ENCODE data around the gene PBX3. TPM values are rescaled to one million over a fixed set of nuclear protein-coding genes. Genes with fewer than 3 reads are reported as not detected.

The PBX3 gene
- total RNA-seq, 2 experiments from 2014 or later = 25.3 to 30.8 TPM

DNA sequence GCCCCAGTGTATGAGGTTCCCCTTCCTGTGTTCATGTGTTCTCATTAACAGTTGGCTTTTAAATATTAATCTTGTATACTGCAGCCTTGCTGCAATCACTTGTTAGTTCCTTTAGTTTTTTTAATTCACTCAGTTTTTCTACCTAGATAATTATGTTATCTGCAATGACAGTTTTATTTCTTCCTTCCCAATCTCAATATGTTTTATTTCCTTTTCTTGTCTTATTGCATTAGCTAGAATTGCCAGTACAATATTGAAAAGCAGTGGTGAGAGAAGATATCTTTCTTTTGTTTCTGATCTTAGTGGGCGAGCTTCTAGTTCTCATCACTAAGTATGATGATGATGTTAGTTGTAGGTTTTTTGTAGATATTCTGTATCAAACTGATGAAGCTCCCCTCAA, 232.2 kb downstream of the PBX3 start:
- H3K36me3 Mint-ChIP-seq (ENCODE audit: low read depth) = no peaks in the 10 kb centered on the region

GRCh38 chr9:125982798-125983406, 235.7 kb downstream of the PBX3 start:
- no peak for DNase-seq

More for the DNA sequence above, 232.2 kb downstream of the PBX3 start:
- TF ChIP-seq, protein P1, sequence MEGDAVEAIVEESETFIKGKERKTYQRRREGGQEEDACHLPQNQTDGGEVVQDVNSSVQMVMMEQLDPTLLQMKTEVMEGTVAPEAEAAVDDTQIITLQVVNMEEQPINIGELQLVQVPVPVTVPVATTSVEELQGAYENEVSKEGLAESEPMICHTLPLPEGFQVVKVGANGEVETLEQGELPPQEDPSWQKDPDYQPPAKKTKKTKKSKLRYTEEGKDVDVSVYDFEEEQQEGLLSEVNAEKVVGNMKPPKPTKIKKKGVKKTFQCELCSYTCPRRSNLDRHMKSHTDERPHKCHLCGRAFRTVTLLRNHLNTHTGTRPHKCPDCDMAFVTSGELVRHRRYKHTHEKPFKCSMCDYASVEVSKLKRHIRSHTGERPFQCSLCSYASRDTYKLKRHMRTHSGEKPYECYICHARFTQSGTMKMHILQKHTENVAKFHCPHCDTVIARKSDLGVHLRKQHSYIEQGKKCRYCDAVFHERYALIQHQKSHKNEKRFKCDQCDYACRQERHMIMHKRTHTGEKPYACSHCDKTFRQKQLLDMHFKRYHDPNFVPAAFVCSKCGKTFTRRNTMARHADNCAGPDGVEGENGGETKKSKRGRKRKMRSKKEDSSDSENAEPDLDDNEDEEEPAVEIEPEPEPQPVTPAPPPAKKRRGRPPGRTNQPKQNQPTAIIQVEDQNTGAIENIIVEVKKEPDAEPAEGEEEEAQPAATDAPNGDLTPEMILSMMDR (IDR thresholded peaks at IDR 0.05) = no peak
- Histone ChIP-seq H3K9me3 (ENCODE audit: control insufficient read depth in 1 of 2, insufficient read depth in 1 of 2, low read length in 2 of 2) (peaks cover 9% of the 10 kb centered on the region in 2 experiments), H3K36me3 (ENCODE audit: insufficient read depth, low read length) (no peaks in the 10 kb centered on the region), H3K4me1 (ENCODE audit: insufficient read depth, low read length) (no peaks in the 10 kb centered on the region), H3K27ac (ENCODE audit: low read depth in 1 of 2, low read length in 2 of 2) (no peak overlapping the region), H3K27me3 (ENCODE audit: control insufficient read depth in 1 of 2, insufficient read depth in 2 of 2, low read length in 2 of 2) (peaks cover 4 to 7% of the 10 kb centered on the region in 2 experiments), H3K4me3 (ENCODE audit: low read length) (no peak overlapping the region)
- no peak overlapping the region for H3K27ac Mint-ChIP-seq
- H3K4me1 Mint-ChIP-seq (ENCODE audit: low read depth) = no peaks in the 10 kb centered on the region
- H3K4me3 Mint-ChIP-seq = no peak overlapping the region
- no peak for ATAC-seq (ENCODE audit: poor library complexity)
- CTCF ChIA-PET = no interaction called here
- intact Hi-C loops (cut with DNase I, micrococcal nuclease) = no loop called here
- POLR2A ChIA-PET = no interaction called here
- no peak for DNase-seq
- H3K27me3 Mint-ChIP-seq = peaks cover 21% of the 10 kb centered on the region
- peaks cover 15% of the 10 kb centered on the region for H3K9me3 Mint-ChIP-seq

GRCh38 chr9:125983681-125984080, 236.5 kb downstream of the PBX3 start:
- CTCF ChIA-PET = no interaction called here

More at GRCh38 chr9:125982798-125983406, 235.7 kb downstream of the PBX3 start:
- ChIA-PET POLR2A (no interaction called here), CTCF (no interaction called here)
- H3K27ac Mint-ChIP-seq = no peak overlapping the region
- Histone ChIP-seq H3K4me3 (ENCODE audit: low read length) (no peak overlapping the region), H3K27ac (ENCODE audit: low read depth in 1 of 2, low read length in 2 of 2) (no peak overlapping the region), H3K27me3 (ENCODE audit: control insufficient read depth in 1 of 2, insufficient read depth in 2 of 2, low read length in 2 of 2) (peaks cover 4 to 7% of the 10 kb centered on the region in 2 experiments), H3K36me3 (ENCODE audit: insufficient read depth, low read length) (no peaks in the 10 kb centered on the region), H3K4me1 (ENCODE audit: insufficient read depth, low read length) (no peaks in the 10 kb centered on the region), H3K9me3 (ENCODE audit: control insufficient read depth in 1 of 2, insufficient read depth in 1 of 2, low read length in 2 of 2) (peaks cover 5 to 9% of the 10 kb centered on the region in 2 experiments)
- intact Hi-C loops (cut with DNase I, micrococcal nuclease) = no loop called here
- H3K36me3 Mint-ChIP-seq (ENCODE audit: low read depth) = no peaks in the 10 kb centered on the region
- ATAC-seq (ENCODE audit: poor library complexity) = no peak
- H3K4me3 Mint-ChIP-seq = no peak overlapping the region
- H3K9me3 Mint-ChIP-seq = peaks cover 16% of the 10 kb centered on the region
- H3K27me3 Mint-ChIP-seq = peaks cover 27% of the 10 kb centered on the region
- TF ChIP-seq, protein P1 (IDR thresholded peaks at IDR 0.05) = no peak
- no peaks in the 10 kb centered on the region for H3K4me1 Mint-ChIP-seq (ENCODE audit: low read depth)

More at GRCh38 chr9:125983681-125984080, 236.5 kb downstream of the PBX3 start:
- DNase-seq = no peak
- Histone ChIP-seq H3K4me3 (ENCODE audit: low read length) (no peak overlapping the region), H3K9me3 (ENCODE audit: control insufficient read depth in 1 of 2, insufficient read depth in 1 of 2, low read length in 2 of 2) (peaks cover 5 to 9% of the 10 kb centered on the region in 2 experiments), H3K27me3 (ENCODE audit: control insufficient read depth in 1 of 2, insufficient read depth in 2 of 2, low read length in 2 of 2) (peaks cover 4 to 7% of the 10 kb centered on the region in 2 experiments), H3K36me3 (ENCODE audit: insufficient read depth, low read length) (no peaks in the 10 kb centered on the region), H3K27ac (ENCODE audit: low read depth in 1 of 2, low read length in 2 of 2) (no peak overlapping the region), H3K4me1 (ENCODE audit: insufficient read depth, low read length) (no peaks in the 10 kb centered on the region)
- no peak for ATAC-seq (ENCODE audit: poor library complexity)
- Mint-ChIP-seq H3K27me3 (peaks cover 23% of the 10 kb centered on the region), H3K4me1 (ENCODE audit: low read depth) (no peaks in the 10 kb centered on the region), H3K27ac (no peak overlapping the region), H3K36me3 (ENCODE audit: low read depth) (no peaks in the 10 kb centered on the region), H3K9me3 (peaks cover 11% of the 10 kb centered on the region), H3K4me3 (no peak overlapping the region)
- intact Hi-C loops (cut with DNase I, micrococcal nuclease) = no loop called here
- TF ChIP-seq, protein P1 (IDR thresholded peaks at IDR 0.05) = no peak
- POLR2A ChIA-PET = no interaction called here

Data from CD4-positive, alpha-beta T cell (primary cell).